Activated CD4-positive, alpha-beta T cell treated with anti-CD3 and anti-CD28 coated beads for 24 hours (primary cell): ENCODE data around the gene STEEP1.
A peak's percentile ranks its signal among the peaks of the same experiment; 100 is the strongest.

ENCODE experiments used
- DNase-seq, 2 donors: peaks; one replicate each; pipeline ENCODE4 v3.0.0-alpha.2; 2020; ENCODE audit warnings: low read depth in 2 of 2

Gene STEEP1

DNA sequence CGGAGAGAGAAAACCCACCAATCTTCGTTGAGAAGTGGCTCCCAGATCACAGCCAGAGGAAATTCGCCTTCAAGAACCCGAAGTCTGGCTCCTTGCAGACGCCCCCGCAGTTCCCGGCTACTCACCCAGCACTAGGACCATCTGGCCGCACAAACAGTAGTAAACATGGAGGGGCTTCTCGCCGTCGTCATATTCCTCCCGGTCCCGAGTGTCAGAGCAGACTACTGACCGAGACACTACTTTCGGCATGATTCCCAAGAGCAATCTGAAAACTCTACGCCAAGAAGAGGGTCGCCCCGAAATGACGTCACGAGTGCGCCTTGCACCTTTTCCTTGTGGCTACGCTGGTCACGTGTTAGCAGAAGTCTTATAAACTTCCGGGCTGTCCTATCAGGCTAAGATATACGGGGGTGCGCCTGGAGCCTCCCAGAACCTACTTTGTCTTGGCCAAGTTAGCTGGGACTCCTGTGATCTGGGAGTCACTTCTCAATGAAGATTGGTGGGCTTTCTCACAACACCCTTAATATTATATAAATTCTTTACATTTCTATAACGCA, at the start of gene STEEP1:
Gene STEEP1, minus strand, starts transcription at position 303 of the 557 bp plus-strand sequence. Its CDS starts 54 bp downstream, at position 249.
- DNase-seq, result peak; percentile 64 to 81

DNA sequence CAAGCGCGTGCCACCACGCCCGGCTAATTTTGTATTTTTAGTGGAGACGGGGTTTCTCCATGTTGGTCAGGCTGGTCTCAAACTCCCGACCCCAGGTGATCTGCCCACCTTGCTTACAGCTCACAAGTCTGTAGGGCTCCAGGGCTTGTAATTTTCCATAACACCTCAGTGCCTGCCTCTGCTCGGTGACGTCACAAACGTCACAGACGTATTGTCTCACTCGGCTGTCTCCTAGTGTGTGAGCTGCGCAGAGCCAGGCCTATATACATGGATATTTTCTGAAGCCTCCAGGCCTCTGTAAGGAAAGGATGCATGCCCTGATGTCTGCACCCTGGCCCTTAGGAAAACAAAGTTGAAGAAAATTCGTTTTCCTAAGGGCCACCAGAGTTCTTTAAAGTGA, 49.6 kb upstream of the STEEP1 start:
- no peak for DNase-seq

DNA sequence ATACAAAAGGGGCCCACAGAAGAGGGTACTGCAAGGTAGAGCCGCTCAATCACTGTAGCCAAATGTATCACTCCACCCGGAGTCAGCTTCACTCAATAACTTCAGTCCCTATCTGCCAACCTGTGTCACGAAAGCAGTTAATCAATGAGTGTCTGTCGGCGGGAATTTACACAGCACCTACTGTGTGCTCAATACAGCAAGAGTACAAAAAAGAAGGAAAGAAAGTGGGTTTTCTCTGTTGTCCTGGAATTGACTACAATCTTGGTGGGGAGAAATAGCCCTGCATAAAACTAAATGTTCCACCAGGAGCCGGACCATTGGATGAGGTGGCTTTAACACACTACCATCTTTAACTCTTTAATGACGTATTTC, 41.8 kb upstream of the STEEP1 start:
- no peak for DNase-seq

DNA sequence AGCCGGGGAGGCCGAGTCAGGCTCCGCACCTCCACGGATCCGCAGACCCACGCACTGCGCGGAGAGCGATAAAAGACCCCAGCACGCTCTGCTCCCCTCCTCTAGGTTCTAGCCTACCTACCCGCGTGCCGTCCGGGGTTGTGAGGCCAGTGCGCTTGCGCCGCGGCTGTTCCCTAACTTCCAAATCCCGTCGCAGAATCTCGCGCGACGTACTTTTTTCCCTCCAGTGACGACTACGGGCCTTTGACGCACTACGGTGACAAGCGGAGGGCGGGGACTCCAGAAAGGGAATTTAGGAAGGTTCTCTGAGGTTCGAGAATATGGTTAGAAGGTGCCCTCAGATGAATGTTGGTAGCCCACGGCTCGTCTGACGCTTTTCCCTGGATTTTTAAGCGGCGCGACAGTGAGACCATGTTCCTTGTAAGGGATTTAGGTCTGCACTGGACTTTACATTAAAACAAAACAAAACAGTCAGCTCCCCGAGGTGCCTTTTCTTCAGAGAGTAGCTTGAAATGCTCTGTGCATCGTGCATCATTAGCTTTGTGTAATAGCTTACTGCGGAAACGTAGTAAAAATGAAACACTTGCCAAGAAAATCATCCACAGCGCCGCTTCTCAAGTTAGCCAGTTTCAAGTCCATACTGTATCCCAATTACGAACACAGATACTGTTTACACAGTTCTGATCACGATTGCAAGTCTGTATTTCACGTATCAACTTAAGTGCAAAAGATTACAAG, 41.2 kb upstream of the STEEP1 start, which contains the start of gene NKRF:
Gene NKRF, minus strand, starts transcription at position 145 of the 738 bp plus-strand sequence.
- peak; percentile 79 to 86 for DNase-seq

DNA sequence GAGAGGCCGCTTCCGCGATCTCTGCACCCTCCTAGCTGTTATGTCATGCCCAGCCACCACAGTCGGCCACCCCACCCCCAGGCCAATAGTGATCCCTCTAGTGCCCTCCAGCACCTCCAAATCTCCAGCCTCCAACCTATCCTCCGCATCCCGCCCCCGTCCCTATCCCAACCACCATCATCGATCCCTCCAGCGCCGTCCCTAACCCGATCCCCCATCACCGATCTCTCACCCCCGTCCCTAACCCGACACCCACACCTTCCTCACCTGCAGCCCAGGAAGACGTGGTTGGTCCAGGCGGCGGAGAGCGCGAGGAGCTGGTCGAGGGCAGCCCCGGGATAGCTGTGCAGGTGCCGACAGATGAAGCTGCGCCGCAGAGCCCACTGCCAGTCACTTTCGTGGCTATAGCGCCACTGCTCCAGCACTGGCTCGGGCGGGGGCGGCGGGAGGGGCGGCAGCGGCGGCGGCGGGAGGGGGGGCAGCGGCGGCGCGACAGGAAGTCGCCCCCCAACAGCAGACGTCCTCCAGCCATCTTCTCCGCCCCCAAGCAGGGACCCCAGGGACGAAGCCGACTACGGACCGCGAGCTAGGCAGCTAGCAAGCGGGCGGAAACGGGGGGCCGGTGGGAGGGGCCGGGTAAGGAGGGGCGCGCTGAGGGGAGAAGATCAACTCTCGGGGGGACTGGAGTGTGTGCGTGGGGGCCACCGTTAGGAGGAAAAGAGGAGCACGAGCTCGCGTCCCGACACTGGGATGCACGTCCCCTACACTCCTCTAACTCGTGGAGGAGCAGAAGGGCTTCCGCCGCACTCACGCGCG, 40.5 kb upstream of the STEEP1 start:
- DNase-seq, result peak; percentile 8 to 10

DNA sequence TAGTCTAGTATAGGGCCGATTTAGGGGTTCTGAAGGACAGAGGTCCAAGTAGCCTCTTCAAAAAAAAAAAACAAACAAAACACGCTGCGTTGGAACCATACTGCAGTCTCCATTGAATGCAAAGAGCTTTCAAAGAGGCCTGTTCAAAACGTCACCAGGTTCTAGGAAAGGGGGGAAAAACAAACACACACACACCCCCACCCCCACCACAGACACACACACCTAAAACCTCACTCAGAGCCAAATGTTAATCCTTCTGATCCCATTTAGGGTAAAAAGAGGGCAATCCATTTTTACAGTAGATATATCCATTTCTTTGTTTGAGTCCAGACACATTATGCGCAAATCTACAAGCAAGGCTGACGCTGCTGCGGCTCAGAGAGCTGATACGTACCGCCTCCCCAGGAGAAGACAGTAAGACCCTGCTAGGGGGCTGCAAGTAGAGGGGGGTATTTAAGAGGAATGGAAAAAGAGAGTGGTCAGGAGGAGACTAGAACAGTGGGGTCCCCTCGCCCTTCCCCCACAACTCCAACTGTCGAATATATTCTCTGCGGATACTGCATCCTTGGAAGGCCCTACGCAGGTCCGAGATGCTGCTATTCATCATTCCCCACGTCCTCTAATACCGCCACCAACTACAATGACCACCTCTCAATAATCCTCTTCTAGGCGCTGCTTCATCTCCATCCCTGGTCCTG, 39.7 kb upstream of the STEEP1 start:
- DNase-seq, result no peak

DNA sequence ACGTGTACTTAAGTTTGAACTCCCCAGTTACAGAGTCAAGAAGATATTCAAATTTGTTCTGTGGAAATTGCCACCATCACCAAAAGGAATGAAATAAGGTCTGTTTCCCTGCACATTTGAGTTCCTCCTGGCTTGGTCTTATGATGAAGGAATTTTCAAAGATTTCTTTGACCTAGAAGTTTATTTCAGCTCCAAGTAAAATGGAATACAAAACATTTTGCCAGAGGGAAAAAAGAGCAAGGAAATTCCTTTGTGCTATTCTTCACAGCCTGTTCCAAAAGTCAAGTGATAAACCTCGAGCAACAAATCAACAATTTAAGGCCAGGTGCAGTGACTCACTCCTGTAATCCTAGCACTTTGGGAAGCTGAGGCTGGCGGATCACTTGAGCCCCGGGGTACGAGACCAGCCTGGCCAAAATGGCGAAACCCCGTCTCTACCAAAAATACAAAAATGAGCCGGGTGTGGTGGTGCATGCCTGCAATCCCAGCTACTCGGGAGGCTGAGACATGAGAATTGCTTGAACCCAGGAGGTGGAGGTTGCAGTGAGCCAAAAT, 37.6 kb upstream of the STEEP1 start:
- no peak for DNase-seq

DNA sequence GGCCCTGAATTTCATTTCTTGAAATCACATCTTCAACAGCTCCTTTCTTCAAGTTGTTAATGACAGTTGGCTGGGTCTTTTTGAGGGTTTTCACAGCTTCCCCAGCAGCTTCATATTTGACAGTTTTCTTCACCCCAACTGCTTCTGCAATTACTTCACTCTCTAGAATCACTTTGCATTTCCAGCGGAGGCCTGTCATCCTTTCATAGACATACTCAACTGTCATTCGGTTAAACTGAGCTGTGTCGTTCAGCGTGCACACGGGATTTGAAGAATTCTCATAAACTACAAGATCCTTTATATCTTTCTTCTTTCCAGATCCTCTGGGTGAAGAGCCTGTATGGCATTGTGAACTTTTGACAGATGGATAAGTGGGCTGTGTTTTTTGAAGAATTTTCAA, 24.6 kb upstream of the STEEP1 start:
- DNase-seq, result no peak

DNA sequence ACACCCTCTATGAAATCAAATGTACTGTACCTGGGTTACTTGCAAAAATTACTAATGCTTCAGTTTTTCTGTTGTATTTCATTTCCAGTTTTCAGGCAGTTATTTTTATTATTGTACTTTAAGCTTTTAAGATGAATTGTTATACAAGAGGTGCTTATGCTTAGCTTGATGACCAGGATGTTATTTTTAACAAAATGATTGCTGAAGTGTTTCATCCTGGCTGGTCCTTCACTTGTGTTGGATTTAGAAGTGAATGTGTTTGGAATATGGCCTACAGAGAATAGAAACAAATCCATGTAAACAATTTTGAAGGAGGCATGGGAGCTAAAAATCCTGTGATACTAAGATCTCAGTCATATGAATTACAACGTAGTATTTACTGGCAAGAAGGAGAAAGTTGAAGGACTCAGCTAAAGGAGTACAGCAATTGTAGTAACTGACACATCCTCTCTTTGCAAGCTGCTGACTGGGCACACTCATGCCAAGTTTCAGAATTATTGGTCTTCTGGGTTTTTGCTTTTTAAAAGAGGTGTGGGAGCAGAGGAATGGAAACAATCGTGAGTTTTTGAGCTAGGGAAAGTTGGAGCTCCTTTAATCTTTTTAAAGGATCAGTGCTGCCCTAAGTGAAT, 18.3 kb upstream of the STEEP1 start:
- DNase-seq, result no peak

DNA sequence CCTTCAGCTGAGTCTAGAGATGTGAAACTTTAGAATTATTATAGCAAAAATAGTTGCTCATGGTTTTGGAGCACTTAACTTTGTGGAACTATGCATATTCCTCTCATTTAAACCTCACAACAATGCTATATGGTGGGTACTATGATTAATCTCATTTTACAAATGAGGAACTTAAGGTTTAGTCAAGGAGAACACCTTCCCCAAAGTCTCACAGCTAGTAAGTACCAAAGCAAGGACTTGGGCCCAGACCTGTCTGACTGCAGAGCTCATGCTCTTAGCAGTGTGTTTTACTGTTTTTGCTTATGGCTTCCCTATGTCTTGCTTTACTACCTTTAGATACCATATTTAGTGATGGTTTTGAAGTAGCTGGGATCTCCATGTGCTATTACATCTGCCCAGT, 14.2 kb upstream of the STEEP1 start:
- DNase-seq, result no peak

DNA sequence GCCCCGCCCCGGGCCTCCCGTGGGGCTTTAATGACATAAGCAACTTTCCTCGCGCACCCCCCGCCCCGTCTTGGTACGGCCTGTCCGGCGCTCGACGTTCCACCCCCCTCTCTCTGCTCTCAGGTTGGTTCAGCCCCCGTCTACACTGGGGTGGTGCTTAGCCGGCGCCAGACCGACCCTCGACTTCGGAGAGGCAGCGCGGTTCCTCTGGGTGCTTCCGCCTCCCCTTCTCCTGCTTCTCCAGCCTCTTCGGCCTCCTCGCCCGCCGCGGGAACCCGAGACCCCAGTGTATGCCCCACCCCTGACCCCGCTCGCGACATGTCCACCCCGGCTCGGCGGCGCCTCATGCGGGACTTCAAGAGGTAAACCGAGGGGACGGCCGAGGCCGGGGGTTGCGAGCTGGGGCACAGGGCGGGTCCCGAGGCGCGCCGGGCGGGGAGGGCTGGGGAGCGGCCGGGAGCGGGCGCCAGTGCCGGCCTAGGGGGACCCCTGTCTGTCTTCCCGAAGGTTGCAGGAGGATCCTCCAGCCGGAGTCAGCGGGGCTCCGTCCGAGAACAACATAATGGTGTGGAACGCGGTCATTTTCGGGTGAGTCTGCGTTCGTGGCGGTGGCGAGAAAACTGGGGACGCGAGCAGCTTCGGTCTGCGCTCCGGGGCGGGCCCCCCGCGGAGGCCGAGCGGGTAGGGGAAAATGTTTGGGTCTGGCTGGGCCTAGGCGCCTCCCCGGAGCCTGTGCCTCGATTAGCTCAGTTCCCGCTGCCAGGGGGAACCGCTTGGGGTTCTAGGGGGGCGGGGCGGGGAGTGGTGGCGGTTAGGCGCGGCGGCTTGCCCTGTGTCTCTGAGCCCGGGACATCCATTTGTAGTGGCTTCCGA, 9.4 kb upstream of the STEEP1 start, which contains the start of gene UBE2A:
Gene UBE2A, plus strand, starts transcription at position 170 of the 873 bp plus-strand sequence. Its CDS starts 149 bp downstream, at position 319.
- DNase-seq, result peak; percentile 76 to 78

DNA sequence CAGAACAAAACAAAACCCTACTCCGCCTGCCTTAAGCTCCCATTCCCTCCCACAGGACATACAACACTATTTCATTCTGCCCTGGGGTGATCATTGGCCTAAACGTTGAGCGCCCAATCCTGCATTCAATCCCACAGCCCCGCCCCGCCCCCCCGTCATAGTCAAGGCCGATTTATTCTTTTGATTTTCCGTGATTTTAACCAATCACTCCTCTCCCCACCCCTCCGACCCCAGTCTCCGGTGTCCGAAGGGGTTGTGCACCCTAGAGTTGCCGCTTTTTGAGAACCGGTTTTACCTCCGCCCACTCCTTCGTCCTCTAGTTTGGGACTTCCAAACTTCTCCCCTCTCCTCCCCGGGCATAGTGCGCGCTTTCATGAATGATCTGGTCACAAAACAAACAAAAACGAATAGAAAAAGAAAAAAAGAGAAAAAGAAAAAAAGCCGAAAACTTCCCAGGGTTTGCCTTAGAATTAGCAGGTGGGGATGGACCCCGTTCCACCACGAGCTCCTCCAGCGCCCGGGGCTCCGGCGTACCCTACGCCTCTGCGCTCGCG, 8.7 kb upstream of the STEEP1 start:
- no peak for DNase-seq

DNA sequence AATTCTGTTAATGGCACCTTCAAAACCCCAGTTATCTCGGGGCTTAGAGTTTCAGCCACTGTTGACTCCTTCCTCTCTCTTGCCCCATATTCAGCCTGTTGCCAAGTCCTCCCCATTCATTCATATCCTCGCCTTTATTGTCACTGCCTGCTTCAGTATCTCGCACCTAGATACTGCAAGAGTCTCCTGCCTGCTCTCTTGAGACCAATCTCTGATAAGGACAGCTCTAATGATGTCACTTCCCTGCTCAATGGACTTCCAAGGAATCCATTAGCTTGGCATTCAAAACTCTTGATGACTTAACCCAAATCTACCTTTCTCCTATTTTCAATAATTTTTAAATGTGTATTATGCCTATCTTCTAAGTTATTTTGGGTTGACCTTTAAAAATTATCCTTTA, 8.0 kb upstream of the STEEP1 start:
- DNase-seq, result no peak

DNA sequence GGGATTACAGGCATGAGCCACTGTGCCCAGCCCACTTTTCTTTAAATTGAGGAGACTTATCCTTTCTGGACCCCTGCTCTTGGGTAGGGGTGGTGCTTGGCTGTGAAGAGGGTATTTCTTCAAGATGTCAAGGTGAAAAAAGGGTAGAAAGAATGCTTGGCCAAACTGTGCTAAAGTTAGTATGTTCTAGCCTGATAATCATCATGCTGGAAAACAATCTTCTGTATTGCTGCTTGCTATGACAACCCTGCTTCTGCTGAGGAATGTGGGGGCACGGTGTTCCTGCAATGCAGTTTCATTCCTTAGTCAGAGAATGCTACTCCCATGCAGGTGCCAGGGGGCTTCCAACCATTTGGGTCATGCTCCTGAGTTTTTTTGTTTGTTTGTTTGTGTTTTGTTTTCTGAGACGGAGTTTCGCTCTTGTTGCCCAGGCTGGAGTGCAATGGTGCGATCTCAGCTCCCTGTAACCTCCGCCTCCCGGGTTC, 5.2 kb upstream of the STEEP1 start:
- DNase-seq, result no peak

DNA sequence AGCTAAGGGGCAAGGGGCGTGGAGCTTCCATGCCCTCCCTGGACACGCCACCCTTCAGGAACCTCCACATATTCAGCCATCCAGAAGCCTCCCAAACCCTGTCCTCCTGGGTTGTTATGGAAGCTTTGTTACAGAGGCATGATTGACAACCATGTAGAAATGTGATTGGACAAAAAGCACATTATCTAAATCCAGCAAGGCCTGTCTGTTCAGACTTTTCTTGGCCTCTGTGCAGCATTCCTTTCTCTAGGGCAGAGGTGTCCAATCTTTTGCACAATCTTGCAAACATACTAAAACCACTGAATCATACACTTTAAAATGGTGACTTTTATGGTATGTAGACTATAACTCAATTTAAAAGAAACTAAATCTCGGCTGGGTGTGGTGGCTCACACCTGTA, 12.7 kb downstream of the STEEP1 start:
- no peak for DNase-seq

DNA sequence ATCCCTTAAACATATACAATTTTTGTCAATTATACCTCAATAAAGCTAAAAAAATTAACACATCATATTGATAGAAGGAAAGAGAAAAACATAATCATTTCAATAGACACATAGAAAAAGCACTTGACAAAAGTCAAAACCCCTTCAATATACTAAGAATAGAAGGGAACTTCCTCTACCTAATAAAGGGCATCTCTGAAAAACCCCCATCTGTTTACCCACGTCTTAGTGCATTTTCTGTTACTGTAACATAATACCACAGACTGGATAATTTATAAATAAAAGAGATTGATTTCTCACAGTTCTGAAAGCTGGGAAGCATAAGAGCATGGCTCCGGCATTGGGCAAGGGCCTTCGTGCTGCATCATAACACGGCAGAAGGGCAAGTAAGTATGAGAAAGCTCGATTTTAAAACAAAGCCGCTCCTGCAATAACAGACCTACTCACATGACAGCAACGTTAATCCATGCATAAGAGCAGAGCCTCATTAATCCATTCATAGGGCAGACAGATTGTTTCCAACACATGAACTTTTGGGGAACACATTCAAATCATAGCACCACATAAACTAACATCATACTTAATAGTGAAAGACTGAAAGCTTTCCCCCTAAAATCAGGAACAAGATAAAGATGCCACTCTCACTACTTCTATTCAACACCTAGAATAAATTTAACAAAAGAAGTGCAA, 15.7 kb downstream of the STEEP1 start:
- DNase-seq, result no peak

DNA sequence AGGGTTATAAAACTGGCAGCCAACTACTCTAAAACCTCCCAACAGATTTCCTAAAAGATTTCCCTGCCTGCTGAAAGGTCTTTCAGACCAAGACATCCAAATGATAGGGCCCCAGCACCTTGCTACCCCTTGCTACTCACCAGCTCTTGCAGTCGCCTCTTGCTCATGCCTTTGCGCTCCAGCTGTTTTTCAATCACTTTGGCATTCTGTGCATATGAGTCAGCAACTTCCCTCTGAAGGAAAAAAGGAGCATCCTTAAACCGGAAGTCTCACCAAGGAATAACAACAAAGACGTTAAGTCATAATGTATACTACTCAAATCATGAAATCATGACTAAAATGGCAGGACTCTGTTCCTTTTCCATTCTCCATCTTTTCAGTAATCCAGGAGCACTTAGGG, 24.0 kb downstream of the STEEP1 start:
- DNase-seq, result no peak

DNA sequence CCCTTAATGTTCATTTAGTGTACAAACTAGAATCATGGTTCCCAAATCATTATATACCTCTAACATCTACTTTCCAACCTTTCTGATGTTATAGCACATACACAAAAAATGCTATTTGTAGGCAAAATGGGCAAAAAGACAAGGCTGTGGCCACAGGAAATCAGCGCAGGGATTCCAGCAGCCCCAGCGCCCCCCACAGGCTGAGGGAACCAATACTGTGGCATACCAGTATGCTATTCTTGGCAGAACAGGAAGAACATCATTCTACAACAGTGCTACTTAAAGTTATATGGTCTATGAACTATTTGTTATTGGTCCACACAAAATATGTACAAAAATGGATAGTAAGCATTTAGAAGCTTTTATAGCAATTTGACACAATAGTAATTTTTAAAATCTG, 25.3 kb downstream of the STEEP1 start:
- no peak for DNase-seq

DNA sequence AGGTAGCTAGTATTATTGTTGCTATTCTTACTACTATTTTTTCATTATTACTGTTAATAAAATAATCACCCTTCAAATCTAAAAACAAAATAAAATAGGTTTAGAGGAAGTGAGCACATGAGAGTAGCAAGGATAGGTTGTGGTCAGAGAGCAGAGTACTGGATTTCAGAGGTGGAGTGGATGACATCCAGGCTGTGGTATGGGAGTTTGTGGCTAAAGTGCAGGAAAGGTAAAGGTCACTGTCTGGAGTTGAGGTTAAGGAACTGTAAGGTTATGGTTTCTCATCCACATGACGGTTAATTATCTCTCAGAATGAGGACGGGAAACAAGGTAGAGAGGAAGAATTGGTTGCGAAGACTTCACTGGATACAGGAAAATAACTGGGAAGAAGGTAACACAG, 27.7 kb downstream of the STEEP1 start:
- DNase-seq, result no peak
